ENCODE measurements around the gene TDRD10. TPM values are rescaled to one million over a fixed set of nuclear protein-coding genes. Genes with fewer than 3 reads are reported as not detected.

Gene TDRD10
- total and polyA plus RNA-seq, 2 of the 4 experiments (the other 2 are of a cell fraction): not detected

- no peaks in the 10 kb centered on the region for H3K79me1 ChIP-seq (ENCODE audit: low read depth in 1 of 2, low read length in 2 of 2)
- H3K27ac ChIP-seq (ENCODE audit: insufficient read depth, low read length): no peak overlapping the region
- no peak for TF ChIP-seq RFX5 (IDR thresholded peaks at IDR 0.05; ENCODE audit: low read depth, low read length)
- TF ChIP-seq USF2 (IDR thresholded peaks at IDR 0.05; ENCODE audit: low read depth, low read length): no peak
- no peak for TF ChIP-seq CHD1 (IDR thresholded peaks at IDR 0.05; ENCODE audit: low read depth, low read length)
- no peak for TF ChIP-seq BHLHE40 (IDR thresholded peaks at IDR 0.05; ENCODE audit: low read depth, low read length)
- TF ChIP-seq SMC3 (IDR thresholded peaks at IDR 0.05; ENCODE audit: low read depth, low read length): no peak
- TF ChIP-seq CEBPB (IDR thresholded peaks at IDR 0.05; ENCODE audit: low read depth, low read length): no peak
- no peak for TF ChIP-seq MXI1 (IDR thresholded peaks at IDR 0.05; ENCODE audit: borderline replicate concordance, low read depth, low read length)
- no peak for TF ChIP-seq ELK1 (IDR thresholded peaks at IDR 0.05; ENCODE audit: borderline replicate concordance, low read depth, low read length)
- TF ChIP-seq CTCF (conservative IDR thresholded peaks at IDR 0.05; ENCODE audit: low read depth, low read length): no peak
- H2BK15ac ChIP-seq (ENCODE audit: low read depth, low read length): no peak overlapping the region
- H3K9ac ChIP-seq (ENCODE audit: low read depth, low read length): no peak overlapping the region
- H2BK20ac ChIP-seq (ENCODE audit: low read depth, low read length): no peak overlapping the region
- H2AK9ac ChIP-seq (replicated peaks; ENCODE audit: low read depth, low read length, poor library complexity): no peak overlapping the region
- 90% methylated on average over 4 of the region's 9 CpGs; no CpG with 5 or more reads in 1 of the 2 experiments for WGBS, 2 experiments (ENCODE audit: extremely low coverage in 2 of 2, insufficient read length in 1 of 2)
- no peak overlapping the region for H2BK5ac ChIP-seq (ENCODE audit: low read depth, low read length, poor library complexity, severe bottlenecking)
- H3K27me3 ChIP-seq (ENCODE audit: control insufficient read depth, insufficient read depth, low read length): peaks cover 60% of the 10 kb centered on the region
- ATAC-seq (ENCODE audit: low read depth): no peak
- CTCF ChIA-PET: no interaction called here
- H3K4me2 ChIP-seq (ENCODE audit: low read depth, low read length): no peak overlapping the region
- no peak overlapping the region for H3K14ac ChIP-seq (replicated peaks; ENCODE audit: low read depth, low read length)
- H3K18ac ChIP-seq (ENCODE audit: low read depth, low read length): no peak overlapping the region
- no peak overlapping the region for H4K91ac ChIP-seq (ENCODE audit: insufficient read depth, low read depth, low read length)
- H3K23ac ChIP-seq (ENCODE audit: low read depth, low read length): no peak overlapping the region
- DNase-seq: no peak
- no peak overlapping the region for H4K8ac ChIP-seq (ENCODE audit: low read depth in 2 of 2, low read length in 2 of 2)
- dilution Hi-C loops (cut with HindIII; ENCODE audit: low sequenced_read_pairs, unreplicated experiment) (no loop called here), intact Hi-C loops (cut with micrococcal nuclease) (no loop called here), in situ Hi-C loops (cut with MboI; ENCODE audit: low sequenced_read_pairs) (no loop called here)
- H2AFZ ChIP-seq (replicated peaks; ENCODE audit: low read length, poor library complexity): no peak overlapping the region
- no peaks in the 10 kb centered on the region for H3K9me1 ChIP-seq (ENCODE audit: insufficient read depth, low read length)
- H4K5ac ChIP-seq (ENCODE audit: low read depth, low read length): no peak overlapping the region
- no peak overlapping the region for H2BK120ac ChIP-seq (ENCODE audit: low read depth, low read length)
- H3K56ac ChIP-seq (ENCODE audit: extremely low read depth, insufficient read depth, low read length): no peak overlapping the region
- POLR2A ChIA-PET (ENCODE audit: unreplicated experiment): no interaction called here
- no peak overlapping the region for H3K4ac ChIP-seq (ENCODE audit: low read depth, low read length)
- no peak overlapping the region for H2AK5ac ChIP-seq (ENCODE audit: low read depth, low read length)
- no TSS peak for BruUV-seq (replicated peaks)
- H3K4me3 ChIP-seq (ENCODE audit: insufficient read depth, low read depth, low read length): no peak overlapping the region
- peaks cover 7% of the 10 kb centered on the region for H3K9me3 ChIP-seq (ENCODE audit: control insufficient read depth, insufficient read depth, low read length)
- no peaks in the 10 kb centered on the region for H3K36me3 ChIP-seq (ENCODE audit: control insufficient read depth, insufficient read depth, low read length)
- no peaks in the 10 kb centered on the region for H3K4me1 ChIP-seq (ENCODE audit: control insufficient read depth, insufficient read depth, low read length)
- no peaks in the 10 kb centered on the region; the same call in 1 of the 2 replicates for H4K20me1 ChIP-seq (ENCODE audit: insufficient read depth, low read length)
Measured at GRCh38 chr1:154519591-154519991, 17.6 kb downstream of the TDRD10 start.

Measured in IMR-90 (cell line).